ENCODE data around the gene GLRA3. TPM values are rescaled to one million over a fixed set of nuclear protein-coding genes. Genes with fewer than 3 reads are reported as not detected.

The GLRA3 gene
- total RNA-seq, 1 donor from 2014 or later = not detected

GRCh38 chr4:174775366-174775765 lies 53.7 kb downstream of the GLRA3 start:
- ATAC-seq (no peak), DNase-seq (no peak)
- Histone ChIP-seq H3K27me3 (no peaks in the 10 kb centered on the region), H3K4me3 (no peak overlapping the region), H3K4me1 (no peaks in the 10 kb centered on the region), H3K27ac (no peak overlapping the region), H3K9me3 (no peaks in the 10 kb centered on the region), H3K36me3 (no peaks in the 10 kb centered on the region)
- no peak for TF ChIP-seq CTCF (IDR thresholded peaks at IDR 0.05)
- intact Hi-C loops (cut with DNase I) = no loop called here

GRCh38 chr4:174764105-174764729 lies 64.8 kb downstream of the GLRA3 start:
- intact Hi-C loops (cut with DNase I) = no loop called here
- Histone ChIP-seq H3K9me3 (no peaks in the 10 kb centered on the region), H3K4me3 (no peak overlapping the region), H3K4me1 (no peaks in the 10 kb centered on the region), H3K36me3 (no peaks in the 10 kb centered on the region), H3K27ac (no peak overlapping the region), H3K27me3 (no peaks in the 10 kb centered on the region)
- ATAC-seq (peak; percentile 67), DNase-seq (no peak)
- peak; percentile 67 for TF ChIP-seq CTCF (IDR thresholded peaks at IDR 0.05)

GRCh38 chr4:174763454-174764104 lies 65.5 kb downstream of the GLRA3 start:
- ATAC-seq (no peak), DNase-seq (no peak)
- Histone ChIP-seq H3K27me3 (no peaks in the 10 kb centered on the region), H3K4me3 (no peak overlapping the region), H3K9me3 (no peaks in the 10 kb centered on the region), H3K4me1 (no peaks in the 10 kb centered on the region), H3K27ac (no peak overlapping the region), H3K36me3 (no peaks in the 10 kb centered on the region)
- TF ChIP-seq CTCF (IDR thresholded peaks at IDR 0.05) = no peak
- intact Hi-C loops (cut with DNase I) = no loop called here

GRCh38 chr4:174761451-174761850 lies 67.6 kb downstream of the GLRA3 start:
- intact Hi-C loops (cut with DNase I) = no loop called here
- ATAC-seq (no peak), DNase-seq (no peak)
- TF ChIP-seq CTCF (IDR thresholded peaks at IDR 0.05) = no peak
- no peaks in the 10 kb centered on the region for H3K4me1 ChIP-seq
- H3K27ac ChIP-seq = no peak overlapping the region
- H3K9me3 ChIP-seq = no peaks in the 10 kb centered on the region
- H3K4me3 ChIP-seq = no peak overlapping the region
- no peaks in the 10 kb centered on the region for H3K36me3 ChIP-seq
- H3K27me3 ChIP-seq = no peaks in the 10 kb centered on the region

GRCh38 chr4:174757736-174758135 lies 71.3 kb downstream of the GLRA3 start:
- DNase-seq (no peak), ATAC-seq (no peak)
- intact Hi-C loops (cut with DNase I) = no loop called here
- Histone ChIP-seq H3K36me3 (no peaks in the 10 kb centered on the region), H3K27me3 (no peaks in the 10 kb centered on the region), H3K27ac (no peak overlapping the region), H3K4me3 (no peak overlapping the region), H3K9me3 (no peaks in the 10 kb centered on the region), H3K4me1 (no peaks in the 10 kb centered on the region)
- TF ChIP-seq CTCF (IDR thresholded peaks at IDR 0.05) = no peak
